GM18526 (cell line): Measurements from ENCODE around the gene INIP.

Experiments
- POLR2A ChIP-seq: IDR thresholded peaks from 3 replicates; pipeline ENCODE4 v1.6.1; 2011; ENCODE audit not compliant: insufficient read length; ENCODE audit errors: extremely low read depth

The INIP gene

DNA sequence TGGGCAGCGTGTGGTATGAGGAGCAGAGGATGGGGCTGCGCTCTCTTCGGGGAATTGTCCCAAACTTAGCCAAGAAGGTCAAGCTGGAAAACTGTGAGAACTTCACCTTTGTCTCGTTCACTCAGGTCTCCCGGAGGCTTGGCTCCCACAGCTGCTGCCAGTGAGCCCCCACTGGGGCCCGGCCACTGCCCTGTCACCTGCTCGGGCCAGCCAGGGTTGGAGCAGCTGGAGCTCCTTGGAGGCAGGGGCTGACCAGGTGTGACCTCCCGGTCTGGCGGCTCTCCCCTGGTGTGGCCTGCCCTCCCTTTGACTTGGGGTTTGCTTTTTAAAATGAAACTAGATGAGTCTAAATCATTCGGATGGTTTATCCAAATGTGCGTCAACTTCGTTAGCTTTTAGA, 58.0 kb downstream of the INIP start:
- no peak for TF ChIP-seq POLR2A

DNA sequence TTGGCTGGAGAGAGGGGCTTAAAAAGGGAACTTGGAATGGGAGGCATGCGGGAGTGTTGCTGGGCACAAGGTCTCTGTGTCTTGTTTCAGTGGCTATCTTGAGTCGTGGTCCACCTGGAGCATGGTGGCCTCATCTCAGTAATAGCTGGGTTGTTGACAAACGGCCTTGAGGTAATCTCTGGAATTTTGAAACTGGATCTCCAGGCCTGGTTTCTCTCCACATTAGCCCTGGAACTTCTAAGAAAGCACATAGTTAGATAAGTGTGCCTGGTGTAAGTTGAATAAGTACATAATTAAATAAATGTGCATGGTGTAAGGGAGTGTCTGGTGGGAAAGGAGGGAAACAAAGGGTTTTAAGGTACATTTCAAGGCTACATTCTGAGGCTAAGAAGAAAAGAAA, 62.2 kb downstream of the INIP start:
- no peak for TF ChIP-seq POLR2A

DNA sequence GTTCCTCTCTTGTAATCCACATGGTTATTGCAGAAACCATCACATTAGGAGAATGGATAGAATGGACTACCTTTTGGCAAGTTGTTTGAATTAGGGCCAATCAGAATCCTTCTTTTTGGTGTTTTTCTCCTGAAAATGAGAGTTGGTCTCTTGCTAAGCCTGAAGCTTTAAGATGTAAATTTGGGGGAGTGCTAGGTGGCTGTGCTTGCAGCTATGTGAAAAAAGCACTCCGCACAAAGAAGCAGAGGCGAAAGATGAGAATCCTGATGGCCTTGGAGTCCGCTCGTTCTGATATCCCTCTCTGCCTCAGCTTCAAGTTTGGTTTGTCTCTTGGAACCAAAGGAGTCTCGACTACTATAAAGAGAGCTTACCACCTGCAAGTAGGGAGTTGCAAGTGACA, 63.6 kb downstream of the INIP start:
- TF ChIP-seq POLR2A: no peak

DNA sequence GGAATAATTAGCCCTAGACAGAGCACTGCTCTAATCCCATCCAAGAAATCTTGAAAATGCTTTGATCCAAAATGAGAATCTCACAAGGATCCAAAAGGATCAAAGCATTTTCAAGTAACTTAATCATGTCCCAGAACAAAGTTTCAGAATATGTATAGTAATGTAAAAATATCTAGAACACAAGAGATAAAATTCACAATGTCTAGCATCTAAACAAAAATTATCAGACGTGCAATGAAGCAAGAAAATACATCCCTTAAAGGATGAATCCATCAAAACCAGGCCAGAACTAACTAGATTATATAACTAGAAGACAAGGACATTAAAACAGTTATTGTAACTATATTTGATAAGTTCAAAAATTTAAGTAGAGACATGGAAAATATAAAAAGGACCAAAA, 69.3 kb downstream of the INIP start:
- TF ChIP-seq POLR2A: no peak

DNA sequence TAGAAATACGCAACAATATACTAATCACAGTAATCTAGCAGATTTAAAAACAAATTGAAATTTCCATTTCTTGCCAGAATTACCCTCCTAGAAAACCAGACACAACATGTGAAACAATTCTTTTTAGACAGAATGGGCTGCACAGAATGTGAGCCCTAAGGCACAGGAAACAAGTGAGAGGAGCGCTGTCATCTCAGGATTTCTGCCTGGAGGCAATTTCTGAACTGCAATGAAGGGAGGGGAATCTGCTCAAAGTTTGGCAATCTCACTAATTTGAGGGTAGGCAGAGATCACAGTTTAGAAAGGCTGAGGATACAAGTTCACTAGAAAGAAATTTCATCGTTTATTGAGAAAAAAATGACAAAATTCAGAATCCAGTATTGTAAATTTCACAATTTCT, 70.3 kb downstream of the INIP start:
- TF ChIP-seq POLR2A: no peak

DNA sequence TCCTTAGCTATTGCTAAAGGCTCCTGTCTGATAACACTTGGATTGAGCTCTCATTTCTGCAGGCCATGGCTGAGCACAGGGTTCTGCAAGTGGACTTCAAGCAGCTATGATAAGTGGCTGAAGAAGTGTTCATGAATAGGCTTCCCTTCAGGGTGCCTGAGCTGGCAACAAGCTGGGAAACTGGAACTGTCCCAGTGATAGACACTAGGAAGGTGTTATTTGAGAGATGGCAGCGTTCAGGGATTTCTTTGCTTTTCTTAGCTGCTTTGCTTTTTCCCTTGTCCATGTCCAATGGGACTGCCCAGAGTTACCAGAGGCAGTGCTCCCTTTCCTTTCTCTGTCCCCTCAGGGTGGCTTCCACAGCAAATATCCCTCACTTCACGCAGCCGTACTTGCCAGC, 75.8 kb downstream of the INIP start:
- TF ChIP-seq POLR2A: no peak

DNA sequence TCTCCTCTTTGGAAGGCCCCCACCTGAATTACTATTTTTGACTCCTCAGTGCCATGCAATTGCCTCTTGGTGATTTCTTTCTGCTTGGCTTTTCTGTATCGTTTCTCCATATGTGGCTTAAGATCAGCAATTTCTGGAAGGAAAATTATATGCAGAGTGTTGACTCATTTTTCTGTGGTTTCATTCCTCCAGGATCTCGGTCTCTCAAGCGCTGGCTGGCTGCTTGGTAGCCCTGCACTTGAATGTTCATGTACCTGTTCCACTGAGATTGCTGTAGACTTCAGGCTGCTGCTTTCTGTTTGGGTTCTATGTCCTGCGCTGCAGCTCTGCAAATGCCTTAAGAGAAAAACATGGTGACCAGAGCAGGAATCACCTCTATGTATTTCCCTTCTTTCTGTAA, 77.6 kb downstream of the INIP start:
- TF ChIP-seq POLR2A: no peak
